GM19468 (cell line): Measurements from ENCODE around the gene GRIK1.

ENCODE experiments used
- ATAC-seq: cut with Tn5 transposase; IDR thresholded peaks from one replicate; pipeline ENCODE4 v1.9.1; 2021; ENCODE audit warnings: mild to moderate bottlenecking, moderate library complexity, moderate number of reproducible peaks; ENCODE audit not compliant: unreplicated experiment; ENCODE audit errors: extremely low read depth

GRIK1 gene

DNA sequence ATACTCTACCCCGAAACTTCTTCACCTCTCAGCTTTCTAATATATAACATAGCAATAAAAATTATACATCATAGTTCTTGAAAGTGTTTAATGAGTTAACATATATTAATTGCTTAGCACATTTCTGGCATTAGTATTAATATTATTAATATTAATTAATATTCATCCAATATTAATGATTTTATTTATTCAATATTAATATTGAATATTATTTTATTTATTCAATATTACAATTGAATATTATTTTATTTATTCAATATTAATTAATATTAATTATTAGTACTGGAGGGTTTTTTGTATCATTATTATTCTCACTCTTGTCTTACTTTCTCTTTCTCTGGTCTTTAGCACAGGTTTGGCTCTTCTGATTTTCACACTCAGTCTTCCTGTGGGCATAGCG, 105.2 kb downstream of the GRIK1 start:
- no peak for ATAC-seq

DNA sequence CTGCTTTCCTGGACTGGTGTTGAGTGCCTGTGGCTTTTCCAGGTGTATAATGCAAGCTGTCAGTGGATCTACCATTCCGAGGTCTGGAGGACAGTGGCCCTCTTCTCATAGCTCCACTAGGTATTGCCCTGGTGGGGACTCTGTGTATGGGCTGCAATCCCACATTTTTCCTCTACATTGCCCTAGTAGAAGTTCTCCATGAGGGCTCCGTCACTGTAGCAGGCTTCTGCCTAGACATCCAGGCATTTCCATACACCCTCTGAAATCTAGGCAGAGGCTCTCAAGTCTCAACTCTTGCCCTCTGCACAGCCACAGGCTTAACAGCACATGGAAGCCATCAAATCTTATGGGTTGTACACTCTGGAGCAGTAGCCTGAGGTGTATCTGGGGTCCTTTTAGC, 107.6 kb downstream of the GRIK1 start:
- ATAC-seq = no peak

DNA sequence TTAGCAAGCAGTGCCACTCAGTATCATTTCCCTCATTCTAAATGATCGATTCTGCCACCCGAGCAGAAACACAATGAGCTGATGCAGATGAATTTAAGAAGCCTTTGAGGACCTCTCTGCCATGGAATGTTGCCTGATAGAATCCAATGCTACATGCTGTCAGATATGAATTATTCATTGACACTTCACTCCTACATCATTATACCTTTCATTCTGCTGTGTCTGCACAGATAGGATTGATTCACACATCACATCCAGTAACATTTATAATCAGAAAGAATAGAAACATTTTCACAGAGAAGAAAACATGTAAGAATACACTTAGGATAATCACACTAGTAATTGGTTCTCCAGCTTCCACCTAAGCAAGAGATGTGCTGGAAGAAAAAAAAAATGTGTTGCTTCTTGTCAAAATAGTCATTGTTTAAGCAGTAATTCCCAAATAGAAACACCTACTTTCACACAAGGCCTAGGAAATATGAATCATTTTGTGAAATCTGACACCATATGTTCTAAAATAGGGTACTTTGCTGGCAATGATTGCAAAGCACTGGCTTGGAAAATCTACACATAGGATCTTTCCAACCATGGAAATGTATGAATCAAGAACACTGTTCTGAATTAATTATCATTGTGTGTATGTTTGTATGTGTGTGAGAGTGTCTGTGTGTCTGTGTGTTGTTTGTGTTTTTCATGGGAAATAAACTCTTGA, 110.1 kb downstream of the GRIK1 start:
- ATAC-seq = no peak

DNA sequence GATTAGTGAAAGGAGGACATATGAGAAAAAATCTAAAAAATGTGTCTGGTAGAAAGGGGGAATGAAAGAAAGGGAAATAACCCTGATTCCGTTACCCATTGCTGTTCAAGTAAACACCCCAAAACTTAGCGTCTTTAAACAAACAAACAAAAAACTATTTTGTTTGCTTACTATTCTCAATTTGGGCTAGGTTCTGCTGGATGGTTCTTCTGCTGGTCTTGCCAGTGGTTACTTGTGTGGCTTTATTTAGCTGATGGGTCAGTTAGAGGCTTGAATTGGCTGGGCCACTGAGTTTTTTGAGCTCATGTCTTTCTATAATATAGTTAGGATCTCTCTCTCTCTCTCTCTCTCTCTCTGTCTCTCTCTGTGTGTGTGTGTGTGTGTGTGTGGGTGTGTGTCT, 112.1 kb downstream of the GRIK1 start:
- ATAC-seq = no peak

DNA sequence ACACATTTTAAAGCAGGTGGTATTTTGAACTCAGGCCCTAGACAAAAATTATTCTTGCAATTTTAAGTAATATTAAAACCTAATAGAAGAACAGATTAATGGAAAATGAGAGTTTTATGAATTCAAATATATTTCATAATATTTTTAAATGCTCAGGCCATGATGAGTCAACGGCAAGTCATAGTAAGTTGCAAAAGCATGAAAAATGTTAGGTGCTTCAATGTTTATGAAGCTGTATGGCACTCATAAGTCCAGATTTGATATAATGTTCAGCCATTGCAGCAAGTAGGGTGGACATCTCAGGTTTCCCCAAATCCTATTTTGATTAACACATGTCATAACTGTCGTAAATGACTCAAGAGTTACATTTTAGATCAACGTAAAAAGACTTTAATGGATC, 112.6 kb downstream of the GRIK1 start:
- no peak for ATAC-seq

DNA sequence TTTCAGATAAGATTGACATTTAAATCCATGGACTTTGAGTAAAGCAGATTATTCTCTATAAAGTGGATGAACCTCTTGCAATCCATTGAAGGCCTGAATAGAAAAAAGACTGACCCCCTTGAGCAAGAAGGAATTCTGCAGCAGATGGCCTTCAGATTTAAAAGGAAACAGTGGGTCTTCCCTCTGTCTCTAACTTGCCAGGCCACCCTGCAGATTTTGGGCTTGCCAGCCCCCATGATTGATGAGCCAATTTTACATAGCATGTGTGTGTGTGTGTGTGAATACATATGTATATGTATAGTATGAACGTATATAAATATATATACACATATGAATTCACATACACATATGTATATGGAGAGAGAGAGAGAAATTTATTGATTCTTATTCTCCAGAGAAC, 113.4 kb downstream of the GRIK1 start:
- ATAC-seq = no peak

DNA sequence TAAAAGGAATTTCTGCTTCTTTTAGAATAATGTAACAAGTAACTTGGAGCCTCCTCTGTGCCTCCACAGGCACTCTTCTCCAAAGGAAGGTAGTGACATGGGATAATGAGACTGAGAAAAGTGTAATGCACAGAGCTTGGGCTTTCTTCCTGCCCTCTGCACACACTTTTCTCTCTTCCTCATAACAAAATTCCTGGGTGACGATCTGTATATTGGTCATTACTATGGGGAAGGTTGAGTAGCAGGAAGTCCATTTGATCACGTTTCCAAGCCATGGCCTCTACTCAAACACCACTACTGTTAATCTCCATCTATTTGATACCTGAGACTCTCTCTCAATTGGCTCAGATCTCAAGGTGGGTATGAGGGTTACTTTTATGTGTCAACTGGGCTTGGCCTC, 113.9 kb downstream of the GRIK1 start:
- ATAC-seq = no peak

DNA sequence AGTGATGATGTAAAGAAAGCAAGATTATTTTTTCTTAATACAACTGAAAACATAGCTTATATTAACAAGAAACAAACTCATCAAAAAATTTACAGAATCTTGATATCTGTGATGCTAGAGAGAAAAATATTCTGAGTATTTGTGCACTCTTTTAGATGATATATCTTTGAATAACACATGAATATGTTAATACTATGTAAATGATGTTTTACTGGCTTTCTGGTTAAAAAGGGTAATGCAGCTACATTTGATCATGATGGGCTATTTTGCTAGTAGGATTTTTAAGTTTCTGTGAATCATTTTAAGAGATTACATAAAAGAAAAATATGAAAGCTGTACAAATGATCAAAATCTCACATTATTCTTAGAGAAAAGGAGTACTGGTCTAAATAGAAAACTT, 114.5 kb downstream of the GRIK1 start:
- ATAC-seq = no peak

DNA sequence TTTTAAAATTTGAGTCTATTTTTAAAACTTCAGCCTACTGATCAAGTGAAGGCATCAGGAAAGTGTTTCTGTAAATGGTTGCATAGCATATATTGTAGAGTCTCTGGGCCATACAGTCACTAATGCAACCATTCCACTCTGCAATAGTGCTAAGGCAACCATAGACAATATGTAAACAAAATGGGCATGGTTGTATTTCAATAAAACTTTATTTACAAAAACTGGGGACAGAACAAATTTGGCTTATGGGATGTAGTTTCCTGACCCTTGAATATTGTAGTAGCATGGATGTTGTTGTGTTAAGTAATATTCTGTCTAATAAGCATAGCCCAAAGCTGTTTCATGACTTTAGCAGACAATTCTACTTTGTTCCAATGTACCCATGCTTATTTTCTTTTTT, 117.7 kb downstream of the GRIK1 start:
- ATAC-seq = no peak

DNA sequence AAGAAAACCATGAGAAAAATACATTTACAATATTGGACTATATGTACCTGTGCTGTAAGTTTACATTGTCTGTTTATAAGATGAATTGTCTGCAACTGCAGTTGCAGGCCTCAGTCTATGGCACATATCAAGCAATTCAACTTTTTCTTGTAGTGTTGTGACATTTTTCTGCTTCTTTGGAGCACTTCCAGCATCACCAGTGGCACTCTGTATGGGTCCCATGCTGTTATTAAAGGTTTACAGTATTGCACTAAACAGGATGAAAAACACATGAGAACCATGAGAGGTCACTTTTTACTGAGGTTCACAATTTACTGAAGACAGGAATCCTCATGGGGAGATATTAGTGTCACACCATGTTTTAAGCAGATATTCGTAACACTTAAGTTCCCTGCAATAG, 118.6 kb downstream of the GRIK1 start:
- no peak for ATAC-seq

DNA sequence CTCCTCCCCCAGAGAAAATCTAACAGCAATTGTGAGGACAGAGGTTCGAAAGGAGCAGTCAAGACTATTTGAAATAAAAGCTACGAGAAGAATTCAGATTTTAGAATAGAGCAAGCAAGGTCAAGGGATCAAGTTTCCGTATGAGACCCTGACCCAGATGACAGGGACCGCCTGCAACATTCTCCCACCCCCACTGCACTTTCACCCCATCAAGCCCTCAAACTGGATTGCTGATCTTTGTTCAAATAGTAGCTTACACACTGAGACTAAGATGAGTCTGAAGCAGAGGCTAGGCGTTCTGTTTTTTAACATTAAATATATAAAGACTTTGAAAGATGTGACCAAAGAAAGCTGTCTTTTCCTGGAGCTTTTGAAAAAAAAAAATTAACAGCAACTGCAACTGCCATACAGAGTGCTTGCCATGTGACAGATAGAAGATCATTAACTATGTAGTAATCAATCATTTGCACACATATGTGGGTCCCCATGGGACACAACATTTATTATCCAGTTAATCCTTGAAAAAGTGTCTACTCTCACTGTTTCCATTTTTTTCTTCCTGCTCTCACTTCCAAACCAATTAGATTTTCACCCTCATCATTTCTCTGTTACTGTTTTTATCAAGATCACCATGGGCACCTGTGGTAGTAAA, 120.0 kb downstream of the GRIK1 start:
- ATAC-seq = no peak

DNA sequence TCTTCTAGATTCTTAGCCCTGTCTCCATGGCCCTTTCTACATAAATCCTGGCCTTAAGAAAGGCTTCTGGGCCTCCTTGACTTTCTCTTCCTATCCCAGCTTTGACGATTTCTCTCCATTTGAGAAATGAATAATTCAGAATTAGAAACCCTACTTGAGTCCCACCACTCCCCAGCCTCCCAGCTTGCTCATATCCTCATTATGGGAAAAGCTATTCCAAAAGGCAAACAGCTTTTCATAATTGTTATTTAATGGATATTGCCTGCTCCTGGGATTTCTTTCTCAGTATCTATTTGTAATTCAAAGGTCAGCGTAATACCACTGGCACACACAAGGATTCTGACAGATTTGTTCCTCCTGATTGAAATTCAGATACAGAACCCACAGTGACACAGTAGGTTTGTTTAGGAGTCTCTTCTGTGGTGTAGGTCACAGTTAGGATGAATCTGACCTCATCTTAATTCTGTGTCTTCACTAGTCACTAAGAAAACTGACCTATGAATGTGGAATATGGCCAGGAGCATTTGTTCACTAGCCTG, 121.3 kb downstream of the GRIK1 start:
- no peak for ATAC-seq

DNA sequence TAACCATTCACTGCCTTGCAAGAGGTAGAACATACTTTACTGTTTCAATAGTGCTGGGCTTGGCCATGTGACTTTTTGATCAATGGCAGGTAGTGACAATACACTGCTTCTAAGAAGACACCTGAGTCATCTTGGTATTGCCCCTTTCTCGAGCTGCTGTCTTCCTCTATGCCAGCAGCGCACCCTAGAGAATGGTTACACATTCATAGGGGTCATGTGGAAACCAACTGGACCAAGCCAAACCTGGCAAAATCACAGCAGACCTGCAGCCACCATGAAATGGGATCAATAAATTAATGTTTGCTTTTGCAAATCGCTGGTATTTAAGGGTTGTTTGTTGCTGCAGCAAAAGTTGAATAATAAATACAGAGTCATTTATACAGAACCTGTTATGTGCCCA, 122.3 kb downstream of the GRIK1 start:
- ATAC-seq = no peak

DNA sequence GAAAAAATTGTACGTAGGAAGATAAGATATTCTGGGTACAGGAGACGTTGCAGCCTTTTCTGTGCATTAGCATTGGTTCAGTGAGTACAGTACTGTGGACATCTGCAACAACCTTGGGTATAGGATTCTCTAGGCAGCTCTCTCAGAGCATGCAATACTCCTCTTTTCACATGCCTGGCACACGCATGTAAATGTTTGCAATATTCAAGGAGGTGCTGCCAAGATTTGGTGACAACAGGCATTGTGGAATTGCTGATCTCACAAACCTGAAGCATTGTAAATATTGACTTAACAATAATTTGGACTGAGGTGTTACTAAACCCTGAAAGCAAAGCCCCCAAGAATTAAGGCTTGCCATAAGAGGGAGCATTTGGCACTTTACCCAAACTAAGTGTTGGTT, 126.8 kb downstream of the GRIK1 start:
- no peak for ATAC-seq

DNA sequence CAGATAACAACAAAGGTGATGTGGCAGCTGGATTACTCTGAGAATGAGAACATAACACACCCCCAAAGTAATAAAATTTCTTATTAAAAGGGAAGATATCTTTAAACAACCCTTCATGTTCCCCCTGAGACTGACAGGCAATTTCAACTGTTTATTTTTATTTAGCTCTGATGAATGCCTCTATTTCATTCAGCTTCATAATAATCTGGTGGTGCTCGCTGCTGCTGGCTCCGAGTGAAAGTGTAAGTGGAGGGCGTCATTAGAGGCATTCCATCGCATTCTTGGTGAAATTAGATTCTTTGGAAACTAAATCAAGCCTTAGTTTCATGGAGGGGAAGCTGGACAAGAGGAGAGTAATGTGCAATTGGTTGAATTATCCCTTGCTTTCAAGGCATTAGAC, 128.9 kb downstream of the GRIK1 start:
- ATAC-seq = no peak

DNA sequence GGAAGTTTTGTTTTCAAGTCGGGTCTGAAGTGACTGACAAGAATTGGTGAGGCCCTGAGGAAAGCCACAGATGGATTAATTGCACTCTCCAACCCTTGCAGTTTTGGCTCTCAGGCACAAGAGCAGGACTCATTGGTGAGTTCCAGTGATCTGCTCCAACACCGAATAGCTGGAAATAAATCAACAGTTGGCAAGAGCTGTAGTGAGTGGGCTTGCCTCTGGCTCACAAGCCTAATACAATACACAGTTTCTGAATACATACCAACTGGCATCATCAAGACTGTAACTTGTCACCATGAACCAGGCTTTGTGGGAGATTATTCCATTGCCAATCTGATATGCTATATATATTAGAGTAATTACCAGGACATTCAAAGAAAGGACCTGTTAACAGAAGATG, 131.6 kb downstream of the GRIK1 start:
- no peak for ATAC-seq

DNA sequence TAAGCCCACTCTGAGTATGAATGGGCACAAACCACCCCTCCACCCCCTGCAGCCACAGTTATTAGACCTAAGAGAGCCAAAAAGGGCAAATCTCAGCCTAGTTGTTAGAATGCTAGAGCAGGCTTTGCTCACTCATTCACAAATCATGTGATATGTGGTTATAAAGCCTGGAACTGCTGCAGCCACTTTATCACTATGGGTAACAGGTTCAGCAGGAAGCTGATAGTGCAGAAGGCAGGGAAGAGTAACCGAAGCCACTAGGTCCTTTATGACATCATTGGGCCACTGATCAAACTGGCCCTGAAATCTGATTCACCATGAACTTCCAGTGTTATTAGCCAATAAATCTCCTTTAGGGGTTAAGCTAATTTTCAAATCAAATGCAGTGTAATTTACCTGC, 134.7 kb downstream of the GRIK1 start:
- no peak for ATAC-seq

DNA sequence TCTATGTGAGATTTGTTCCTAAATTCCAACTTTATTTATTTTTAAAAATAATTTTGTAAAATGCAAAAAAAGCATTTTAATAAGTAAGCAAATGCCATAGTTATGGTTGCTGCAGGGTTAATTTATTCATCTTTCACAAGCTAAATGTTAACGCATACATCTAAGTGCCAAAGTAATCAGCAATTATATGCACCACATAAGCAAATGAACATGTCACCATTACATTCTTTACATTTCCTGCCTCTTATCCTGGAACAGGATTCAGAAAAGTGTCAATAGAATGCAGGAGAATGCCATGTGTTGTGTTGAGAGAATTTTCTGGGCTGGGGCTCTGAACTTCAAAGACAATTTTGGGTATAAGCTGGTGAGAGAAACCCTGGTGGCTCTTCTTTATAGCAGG, 136.6 kb downstream of the GRIK1 start:
- no peak for ATAC-seq

DNA sequence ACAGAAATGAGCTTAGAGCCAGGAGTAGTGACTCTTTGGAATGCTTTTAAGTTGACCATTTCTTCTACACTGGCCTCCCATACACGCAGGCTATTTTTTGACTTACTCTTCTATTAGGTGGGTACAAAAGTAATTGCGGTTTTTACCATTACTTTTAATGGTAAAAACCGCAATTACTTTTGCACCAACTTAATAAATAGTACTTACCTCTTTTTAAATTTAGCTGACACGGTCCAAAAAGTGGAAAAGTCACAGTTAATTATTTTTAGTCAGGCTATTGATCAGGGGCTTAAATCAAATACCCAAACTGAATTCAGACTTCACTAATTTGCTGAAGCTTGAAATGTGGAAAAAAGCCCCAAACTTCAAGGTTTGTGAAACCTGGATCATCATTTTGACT, 138.7 kb downstream of the GRIK1 start:
- no peak for ATAC-seq

DNA sequence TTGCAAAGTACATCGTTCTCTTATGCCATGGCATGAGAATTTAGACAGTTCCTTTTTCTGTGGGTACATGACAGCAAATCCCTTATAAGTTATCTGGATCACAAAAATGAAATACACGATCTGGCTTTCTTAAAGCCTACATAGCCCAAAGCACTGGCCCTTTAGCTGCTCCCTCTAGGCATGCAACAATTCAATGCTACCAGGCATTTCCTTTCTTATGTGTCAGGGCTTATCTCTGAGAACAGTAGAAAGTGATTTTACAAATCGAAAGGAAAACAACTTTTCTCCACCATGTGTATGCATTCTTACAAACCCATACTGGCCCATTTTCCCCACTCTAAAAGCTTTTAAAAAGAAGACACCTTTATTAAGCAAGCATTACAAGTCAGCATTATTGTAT, 139.7 kb downstream of the GRIK1 start:
- ATAC-seq = no peak

DNA sequence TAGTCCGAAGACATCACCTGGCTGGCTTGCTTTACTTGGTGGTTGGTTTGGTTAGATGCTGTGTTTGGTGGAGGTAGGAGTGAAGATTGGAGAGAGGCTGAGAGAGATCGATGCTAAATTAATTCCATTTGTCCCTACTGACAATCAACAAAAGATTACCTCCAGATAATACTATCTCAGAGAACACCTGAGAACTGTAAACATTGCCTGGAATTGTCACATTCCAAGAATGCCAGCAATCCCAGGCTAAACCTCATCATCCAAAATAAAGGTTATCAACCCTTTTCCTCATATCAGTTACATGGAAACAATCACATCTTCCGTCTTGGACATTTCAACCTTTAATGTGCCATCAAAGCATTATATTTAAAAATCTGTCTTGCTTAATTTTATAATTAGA, 141.0 kb downstream of the GRIK1 start:
- no peak for ATAC-seq

DNA sequence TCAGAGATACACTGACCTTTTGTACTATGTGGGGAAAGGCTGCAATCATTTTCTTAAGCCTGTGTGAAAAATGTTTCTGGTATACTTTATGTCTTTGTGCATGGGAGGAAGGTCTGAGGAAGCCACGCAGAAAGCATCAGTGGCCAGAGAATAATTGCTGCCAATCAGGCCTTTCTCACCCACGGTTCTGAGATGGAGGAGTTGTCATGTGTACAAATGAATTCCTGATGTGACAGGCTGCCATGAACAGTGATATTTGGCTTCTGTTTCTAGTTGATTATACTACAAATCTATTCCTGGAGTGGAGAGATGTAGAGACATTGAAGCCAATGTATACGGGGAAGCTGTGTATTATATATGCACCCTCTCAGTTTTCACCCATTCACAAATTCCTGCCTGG, 142.6 kb downstream of the GRIK1 start:
- no peak for ATAC-seq
